ENCODE results near the gene ESR1.
"Not testable (repeated sequence)": the region's sequence is repeated elsewhere in the genome, so short reads cannot be mapped to it uniquely, and the experiment has no call there.

The ESR1 gene

DNA sequence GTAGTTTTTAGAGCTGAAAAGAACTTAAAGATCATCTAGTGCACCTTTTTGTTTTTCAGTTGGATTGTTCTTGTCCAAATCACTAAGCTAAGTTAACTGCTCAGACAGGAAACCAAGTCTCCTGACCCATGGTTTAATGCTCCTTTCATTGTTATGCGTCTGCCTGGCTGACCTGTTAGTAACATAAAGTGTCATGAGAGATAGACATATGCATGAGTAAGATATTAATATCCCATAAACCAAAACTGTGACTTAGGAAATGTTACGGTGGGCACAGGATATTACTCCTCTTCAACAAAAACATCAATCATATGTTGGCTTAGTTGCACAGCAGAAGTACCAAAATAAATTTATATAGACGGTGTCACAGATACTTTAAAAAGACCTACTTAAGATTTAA is 84.0 kb downstream of the ESR1 start:
- no peaks in the 10 kb centered on the region for H3K36me3 ChIP-seq (ENCODE audit: insufficient read depth, low read length)

DNA sequence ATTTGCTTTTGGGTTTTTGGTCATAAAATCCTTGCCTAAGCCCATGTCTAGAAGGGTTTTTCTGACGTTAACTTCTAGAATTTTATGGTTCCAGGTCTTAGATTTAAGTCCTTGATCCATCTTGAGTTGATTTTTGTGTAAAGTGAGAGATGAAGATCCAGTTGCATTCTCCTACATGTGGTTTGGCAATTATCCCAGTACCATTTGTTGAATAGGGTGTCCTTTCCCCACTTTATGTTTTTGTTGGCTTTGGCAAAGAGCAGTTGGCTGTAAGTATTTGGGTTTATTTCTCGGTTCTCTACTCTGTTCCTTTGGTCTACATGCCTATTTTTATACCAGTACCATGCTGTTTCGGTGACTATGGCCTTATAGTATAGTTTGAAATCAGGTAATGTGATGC is 86.9 kb downstream of the ESR1 start:
- H3K4me3 ChIP-seq (ENCODE audit: low read depth, low read length); H3K79me2 ChIP-seq (ENCODE audit: control insufficient read depth, insufficient read depth, low read length, unreplicated experiment); H3K27ac ChIP-seq (ENCODE audit: low read depth, low read length); H3K27me3 ChIP-seq (ENCODE audit: insufficient read depth, low read length); H2AFZ ChIP-seq (ENCODE audit: low read length, unreplicated experiment); H3K4me1 ChIP-seq (ENCODE audit: control insufficient read depth, insufficient read depth, low read length, unreplicated experiment); H3K36me3 ChIP-seq (ENCODE audit: insufficient read depth, low read length): not testable (repeated sequence)

More for the DNA sequence above, 84.0 kb downstream of the ESR1 start:
- H3K4me1 ChIP-seq (ENCODE audit: control insufficient read depth, insufficient read depth, low read length, unreplicated experiment) = no peaks in the 10 kb centered on the region
- H3K27me3 ChIP-seq (ENCODE audit: insufficient read depth, low read length) = no peaks in the 10 kb centered on the region
- no peak overlapping the region for H3K4me3 ChIP-seq (ENCODE audit: low read depth, low read length)
- H3K27ac ChIP-seq (ENCODE audit: low read depth, low read length) = no peak overlapping the region
- no peak overlapping the region for H2AFZ ChIP-seq (ENCODE audit: low read length, unreplicated experiment)
- no peaks in the 10 kb centered on the region for H3K79me2 ChIP-seq (ENCODE audit: control insufficient read depth, insufficient read depth, low read length, unreplicated experiment)

DNA sequence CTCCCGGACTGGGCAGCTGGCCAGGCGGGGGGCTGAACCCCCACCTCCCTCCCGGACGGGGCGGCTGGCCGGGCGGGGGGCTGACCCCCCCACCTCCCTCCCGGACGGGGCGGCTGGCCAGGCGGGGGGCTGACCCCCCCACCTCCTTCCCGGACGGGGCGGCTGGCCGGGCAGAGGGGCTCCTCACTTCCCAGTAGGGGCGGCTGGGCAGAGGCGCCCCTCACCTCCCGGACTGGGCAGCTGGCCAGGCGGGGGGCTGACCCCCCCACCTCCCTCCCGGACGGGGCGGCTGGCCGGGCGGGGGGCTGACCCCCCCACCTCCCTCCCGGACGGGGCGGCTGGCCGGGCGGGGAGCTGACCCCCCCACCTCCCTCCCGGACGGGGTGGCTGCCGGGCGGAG is 91.7 kb downstream of the ESR1 start:
- H3K36me3 ChIP-seq (ENCODE audit: insufficient read depth, low read length); H3K27ac ChIP-seq (ENCODE audit: low read depth, low read length): not testable (repeated sequence)

DNA sequence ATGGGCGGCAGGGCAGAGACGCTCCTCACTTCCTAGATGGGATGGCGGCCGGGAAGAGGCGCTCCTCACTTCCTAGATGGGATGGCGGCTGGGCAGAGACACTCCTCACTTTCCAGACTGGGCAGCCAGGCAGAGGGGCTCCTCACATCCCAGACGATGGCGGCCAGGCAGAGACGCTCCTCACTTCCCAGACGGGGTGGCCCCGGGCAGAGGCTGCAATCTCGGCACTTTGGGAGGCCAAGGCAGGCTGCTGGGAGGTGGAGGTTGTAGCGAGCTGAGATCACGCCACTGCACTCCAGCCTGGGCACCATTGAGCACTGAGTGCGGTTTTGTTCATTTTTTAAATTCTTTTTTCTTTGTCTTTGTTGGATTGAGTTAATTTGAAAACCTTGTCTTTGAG is 92.3 kb downstream of the ESR1 start:
- not testable (repeated sequence) for H3K27ac ChIP-seq (ENCODE audit: low read depth, low read length); H3K4me1 ChIP-seq (ENCODE audit: control insufficient read depth, insufficient read depth, low read length, unreplicated experiment); H3K4me3 ChIP-seq (ENCODE audit: low read depth, low read length); H3K79me2 ChIP-seq (ENCODE audit: control insufficient read depth, insufficient read depth, low read length, unreplicated experiment); H3K36me3 ChIP-seq (ENCODE audit: insufficient read depth, low read length); H3K27me3 ChIP-seq (ENCODE audit: insufficient read depth, low read length); H2AFZ ChIP-seq (ENCODE audit: low read length, unreplicated experiment)

More for the DNA sequence above, 91.7 kb downstream of the ESR1 start:
- H3K79me2 ChIP-seq (ENCODE audit: control insufficient read depth, insufficient read depth, low read length, unreplicated experiment); H3K27me3 ChIP-seq (ENCODE audit: insufficient read depth, low read length); H3K4me1 ChIP-seq (ENCODE audit: control insufficient read depth, insufficient read depth, low read length, unreplicated experiment); H3K4me3 ChIP-seq (ENCODE audit: low read depth, low read length); H2AFZ ChIP-seq (ENCODE audit: low read length, unreplicated experiment): not testable (repeated sequence)

DNA sequence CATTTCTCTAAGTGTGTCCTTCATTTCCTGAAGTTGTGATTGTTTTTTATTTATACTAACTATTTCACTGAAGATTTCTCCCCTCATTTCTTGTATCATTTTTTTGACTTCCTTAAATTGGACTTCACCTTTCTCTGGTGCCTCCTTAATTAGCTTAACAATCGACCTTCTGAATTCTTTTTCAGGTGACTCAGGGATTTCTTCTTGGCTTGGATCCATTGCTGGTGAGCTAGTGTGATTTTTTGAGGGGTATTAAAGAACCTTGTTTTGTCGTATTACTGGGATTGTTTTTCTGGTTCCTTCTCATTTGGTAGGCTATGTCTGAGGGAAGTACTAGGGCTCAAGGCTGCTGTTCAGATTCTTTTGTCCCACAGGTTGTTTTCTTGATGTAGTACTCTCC is 92.8 kb downstream of the ESR1 start:
- Histone ChIP-seq H3K4me1 (ENCODE audit: control insufficient read depth, insufficient read depth, low read length, unreplicated experiment) (no peaks in the 10 kb centered on the region), H2AFZ (ENCODE audit: low read length, unreplicated experiment) (no peak overlapping the region), H3K27me3 (ENCODE audit: insufficient read depth, low read length) (no peaks in the 10 kb centered on the region), H3K36me3 (ENCODE audit: insufficient read depth, low read length) (no peaks in the 10 kb centered on the region), H3K4me3 (ENCODE audit: low read depth, low read length) (no peak overlapping the region), H3K79me2 (ENCODE audit: control insufficient read depth, insufficient read depth, low read length, unreplicated experiment) (no peaks in the 10 kb centered on the region), H3K27ac (ENCODE audit: low read depth, low read length) (no peak overlapping the region)

DNA sequence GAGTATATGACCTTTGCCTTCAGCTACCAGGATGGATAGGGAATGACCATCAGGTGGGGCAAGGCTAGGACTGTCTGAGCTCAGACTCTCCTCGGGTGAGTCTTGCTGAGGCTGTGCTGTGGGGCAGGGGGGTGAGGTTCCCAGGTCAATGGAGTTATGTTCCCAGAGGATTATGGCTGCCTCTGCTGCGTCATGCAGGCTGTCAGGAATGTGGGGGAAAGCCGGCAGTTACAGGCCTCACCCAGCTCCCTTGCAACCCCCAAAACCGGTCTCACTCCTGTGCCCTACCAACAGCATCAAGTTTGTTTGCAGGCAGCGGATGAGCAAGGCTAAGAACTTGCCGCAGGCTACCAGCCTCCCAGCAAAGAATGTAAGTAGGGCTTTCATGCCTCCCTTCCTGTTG is 93.5 kb downstream of the ESR1 start:
- Histone ChIP-seq H3K27ac (ENCODE audit: low read depth, low read length) (no peak overlapping the region), H2AFZ (ENCODE audit: low read length, unreplicated experiment) (no peak overlapping the region), H3K36me3 (ENCODE audit: insufficient read depth, low read length) (no peaks in the 10 kb centered on the region), H3K27me3 (ENCODE audit: insufficient read depth, low read length) (no peaks in the 10 kb centered on the region), H3K79me2 (ENCODE audit: control insufficient read depth, insufficient read depth, low read length, unreplicated experiment) (no peaks in the 10 kb centered on the region), H3K4me3 (ENCODE audit: low read depth, low read length) (no peak overlapping the region), H3K4me1 (ENCODE audit: control insufficient read depth, insufficient read depth, low read length, unreplicated experiment) (no peaks in the 10 kb centered on the region)

DNA sequence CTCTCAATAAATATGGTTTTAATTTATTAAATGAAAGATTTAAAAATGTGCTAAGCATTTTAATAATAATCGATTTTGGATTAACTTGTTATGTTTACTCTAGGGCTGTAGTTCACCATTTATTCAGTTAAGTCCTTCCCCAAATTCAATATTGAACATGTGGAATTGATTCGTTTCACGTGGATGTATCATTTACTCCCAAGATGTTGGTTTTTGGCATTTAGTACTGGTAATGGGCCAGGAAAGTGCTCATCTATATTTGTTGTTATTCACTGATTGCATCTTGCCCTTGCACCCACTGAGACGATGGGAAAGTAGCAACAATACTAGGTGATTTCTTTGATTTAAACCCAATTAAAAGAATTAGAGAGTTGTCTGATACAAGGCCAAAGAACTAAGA is 97.1 kb downstream of the ESR1 start:
- Histone ChIP-seq H3K36me3 (ENCODE audit: insufficient read depth, low read length) (no peaks in the 10 kb centered on the region), H3K79me2 (ENCODE audit: control insufficient read depth, insufficient read depth, low read length, unreplicated experiment) (no peaks in the 10 kb centered on the region), H3K27ac (ENCODE audit: low read depth, low read length) (no peak overlapping the region), H3K27me3 (ENCODE audit: insufficient read depth, low read length) (no peaks in the 10 kb centered on the region), H3K4me1 (ENCODE audit: control insufficient read depth, insufficient read depth, low read length, unreplicated experiment) (no peaks in the 10 kb centered on the region), H2AFZ (ENCODE audit: low read length, unreplicated experiment) (no peak overlapping the region), H3K4me3 (ENCODE audit: low read depth, low read length) (no peak overlapping the region)

DNA sequence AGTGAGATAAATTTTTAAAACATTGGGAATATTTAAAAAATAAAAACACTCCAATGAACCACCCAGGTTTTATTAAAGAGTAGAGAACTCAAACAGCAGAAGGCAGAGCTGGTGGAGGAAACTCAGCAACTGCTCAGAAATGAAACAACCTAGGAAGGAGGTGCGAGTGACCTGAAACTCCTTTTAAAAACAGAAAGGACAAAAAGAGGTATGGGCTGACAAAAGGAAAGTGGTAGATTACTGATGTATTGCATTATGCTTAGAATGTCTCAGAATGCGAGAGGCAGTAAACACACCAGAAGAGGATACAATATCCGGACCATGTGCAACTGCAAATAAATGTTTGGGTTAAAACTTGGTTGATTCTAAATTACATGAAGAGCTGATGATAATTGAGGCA is 97.6 kb downstream of the ESR1 start:
- Histone ChIP-seq H2AFZ (ENCODE audit: low read length, unreplicated experiment) (no peak overlapping the region), H3K79me2 (ENCODE audit: control insufficient read depth, insufficient read depth, low read length, unreplicated experiment) (no peaks in the 10 kb centered on the region), H3K36me3 (ENCODE audit: insufficient read depth, low read length) (no peaks in the 10 kb centered on the region), H3K4me1 (ENCODE audit: control insufficient read depth, insufficient read depth, low read length, unreplicated experiment) (no peaks in the 10 kb centered on the region), H3K4me3 (ENCODE audit: low read depth, low read length) (no peak overlapping the region), H3K27me3 (ENCODE audit: insufficient read depth, low read length) (no peaks in the 10 kb centered on the region), H3K27ac (ENCODE audit: low read depth, low read length) (no peak overlapping the region)

DNA sequence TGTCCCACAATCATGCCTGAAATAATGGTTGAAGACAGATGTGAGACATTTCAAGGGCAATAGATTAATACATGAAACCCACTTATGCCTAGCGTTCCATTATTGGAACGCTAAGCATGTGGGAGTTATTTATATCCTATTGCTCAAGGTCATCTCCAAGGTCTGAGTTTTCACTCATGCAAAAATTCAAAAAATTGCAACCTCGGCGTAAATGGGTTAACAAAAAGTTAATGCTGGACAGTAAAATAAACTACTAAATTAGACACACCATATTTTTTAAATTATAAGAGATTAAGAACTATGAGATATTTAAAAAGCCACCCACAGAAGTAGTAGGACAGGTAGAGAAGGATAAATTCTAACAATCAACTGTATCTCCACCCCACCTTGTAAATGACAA is 98.4 kb downstream of the ESR1 start:
- Histone ChIP-seq H3K36me3 (ENCODE audit: insufficient read depth, low read length) (no peaks in the 10 kb centered on the region), H3K27me3 (ENCODE audit: insufficient read depth, low read length) (no peaks in the 10 kb centered on the region), H3K4me3 (ENCODE audit: low read depth, low read length) (no peak overlapping the region), H2AFZ (ENCODE audit: low read length, unreplicated experiment) (no peak overlapping the region), H3K4me1 (ENCODE audit: control insufficient read depth, insufficient read depth, low read length, unreplicated experiment) (no peaks in the 10 kb centered on the region), H3K79me2 (ENCODE audit: control insufficient read depth, insufficient read depth, low read length, unreplicated experiment) (no peaks in the 10 kb centered on the region), H3K27ac (ENCODE audit: low read depth, low read length) (no peak overlapping the region)

DNA sequence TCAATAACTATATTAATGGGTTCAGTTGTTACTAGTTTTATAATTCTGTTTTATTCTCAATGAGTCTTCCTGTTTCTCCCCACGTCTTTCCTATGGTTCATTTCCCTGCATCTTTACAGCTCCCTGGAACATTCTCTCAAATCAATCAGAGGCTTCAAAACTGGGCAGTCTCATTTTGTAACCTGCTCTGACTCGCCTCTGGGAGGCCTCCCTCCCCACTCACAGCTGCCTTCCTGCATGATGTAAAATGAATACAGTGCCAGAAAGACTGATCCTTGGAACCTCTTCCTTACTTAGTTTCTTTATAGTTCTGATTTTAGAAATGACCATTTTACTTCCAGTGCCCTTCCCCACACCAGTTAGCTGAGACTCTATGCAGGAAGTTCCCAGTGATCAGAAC is 103.9 kb downstream of the ESR1 start:
- Histone ChIP-seq H3K4me3 (ENCODE audit: low read depth, low read length) (no peak overlapping the region), H3K36me3 (ENCODE audit: insufficient read depth, low read length) (no peaks in the 10 kb centered on the region), H3K4me1 (ENCODE audit: control insufficient read depth, insufficient read depth, low read length, unreplicated experiment) (peaks cover 32% of the 10 kb centered on the region), H3K27me3 (ENCODE audit: insufficient read depth, low read length) (no peaks in the 10 kb centered on the region), H3K27ac (ENCODE audit: low read depth, low read length) (no peak overlapping the region), H2AFZ (ENCODE audit: low read length, unreplicated experiment) (no peak overlapping the region), H3K79me2 (ENCODE audit: control insufficient read depth, insufficient read depth, low read length, unreplicated experiment) (no peaks in the 10 kb centered on the region)

DNA sequence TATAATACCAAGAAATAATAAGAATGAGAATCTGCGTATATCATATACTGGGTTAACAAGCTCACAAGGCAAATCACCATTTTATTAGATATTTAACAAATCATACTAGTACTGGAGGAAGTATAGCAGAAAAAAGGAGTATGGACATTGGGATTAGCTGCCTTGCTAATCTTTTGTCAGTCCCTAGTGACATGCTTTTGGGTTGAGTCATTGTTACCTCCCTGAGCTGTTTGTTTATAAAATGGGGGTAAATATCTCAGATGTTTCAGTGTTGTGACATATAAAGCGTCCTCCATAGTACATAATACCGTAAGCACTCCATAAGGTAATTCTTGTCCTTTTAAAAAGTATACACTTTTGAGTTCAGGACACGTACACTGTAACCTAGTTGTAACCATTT is 107.0 kb downstream of the ESR1 start:
- 0 out of 2 replicates have a peak overlapping the region, but pooled peaks have one; percentile 91 for H3K27ac ChIP-seq (ENCODE audit: low read depth, low read length)
- no peaks in the 10 kb centered on the region for H3K79me2 ChIP-seq (ENCODE audit: control insufficient read depth, insufficient read depth, low read length, unreplicated experiment)
- no peak overlapping the region for H3K4me3 ChIP-seq (ENCODE audit: low read depth, low read length)
- H3K36me3 ChIP-seq (ENCODE audit: insufficient read depth, low read length) = no peaks in the 10 kb centered on the region
- H2AFZ ChIP-seq (ENCODE audit: low read length, unreplicated experiment) = no peak overlapping the region
- peaks cover 52% of the 10 kb centered on the region for H3K4me1 ChIP-seq (ENCODE audit: control insufficient read depth, insufficient read depth, low read length, unreplicated experiment)
- H3K27me3 ChIP-seq (ENCODE audit: insufficient read depth, low read length) = no peaks in the 10 kb centered on the region

DNA sequence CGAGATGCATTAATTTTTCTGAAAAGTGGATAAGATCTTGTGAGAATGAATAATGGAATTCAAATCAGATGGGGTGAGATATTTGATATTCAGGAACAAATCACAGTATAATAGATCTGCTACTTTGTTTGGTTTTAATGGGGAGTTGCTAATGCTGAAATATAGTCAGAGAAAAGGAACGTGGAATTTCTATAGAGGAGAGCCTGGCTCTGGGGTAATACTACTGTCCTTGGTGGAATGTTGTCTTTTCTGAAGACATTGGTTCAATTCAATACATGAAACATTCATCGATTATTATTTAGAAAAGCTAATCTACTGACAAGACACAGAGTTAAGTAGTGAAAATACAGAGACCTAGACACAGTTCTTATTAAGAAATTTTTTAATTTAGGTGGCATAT is 108.6 kb downstream of the ESR1 start:
- H3K36me3 ChIP-seq (ENCODE audit: insufficient read depth, low read length) = no peaks in the 10 kb centered on the region
- H3K79me2 ChIP-seq (ENCODE audit: control insufficient read depth, insufficient read depth, low read length, unreplicated experiment) = no peaks in the 10 kb centered on the region
- peaks cover 52% of the 10 kb centered on the region for H3K4me1 ChIP-seq (ENCODE audit: control insufficient read depth, insufficient read depth, low read length, unreplicated experiment)
- no peak overlapping the region for H2AFZ ChIP-seq (ENCODE audit: low read length, unreplicated experiment)
- H3K4me3 ChIP-seq (ENCODE audit: low read depth, low read length) = peak overlapping the region; percentile 12; the same call in 1 of the 2 replicates
- peak overlapping the region; percentile 91 for H3K27ac ChIP-seq (ENCODE audit: low read depth, low read length)
- H3K27me3 ChIP-seq (ENCODE audit: insufficient read depth, low read length) = no peaks in the 10 kb centered on the region
